GM19467 (cell line): ENCODE results near the gene HEATR5A.
"Not testable (repeated sequence)": the region's sequence is repeated elsewhere in the genome, so short reads cannot be mapped to it uniquely, and the experiment has no call there.

ENCODE experiments used
- ATAC-seq: cut with Tn5 transposase; IDR thresholded peaks from one replicate; pipeline ENCODE4 v1.9.1; 2021; ENCODE audit warnings: mild to moderate bottlenecking, moderate library complexity; ENCODE audit not compliant: unreplicated experiment

Gene HEATR5A

DNA sequence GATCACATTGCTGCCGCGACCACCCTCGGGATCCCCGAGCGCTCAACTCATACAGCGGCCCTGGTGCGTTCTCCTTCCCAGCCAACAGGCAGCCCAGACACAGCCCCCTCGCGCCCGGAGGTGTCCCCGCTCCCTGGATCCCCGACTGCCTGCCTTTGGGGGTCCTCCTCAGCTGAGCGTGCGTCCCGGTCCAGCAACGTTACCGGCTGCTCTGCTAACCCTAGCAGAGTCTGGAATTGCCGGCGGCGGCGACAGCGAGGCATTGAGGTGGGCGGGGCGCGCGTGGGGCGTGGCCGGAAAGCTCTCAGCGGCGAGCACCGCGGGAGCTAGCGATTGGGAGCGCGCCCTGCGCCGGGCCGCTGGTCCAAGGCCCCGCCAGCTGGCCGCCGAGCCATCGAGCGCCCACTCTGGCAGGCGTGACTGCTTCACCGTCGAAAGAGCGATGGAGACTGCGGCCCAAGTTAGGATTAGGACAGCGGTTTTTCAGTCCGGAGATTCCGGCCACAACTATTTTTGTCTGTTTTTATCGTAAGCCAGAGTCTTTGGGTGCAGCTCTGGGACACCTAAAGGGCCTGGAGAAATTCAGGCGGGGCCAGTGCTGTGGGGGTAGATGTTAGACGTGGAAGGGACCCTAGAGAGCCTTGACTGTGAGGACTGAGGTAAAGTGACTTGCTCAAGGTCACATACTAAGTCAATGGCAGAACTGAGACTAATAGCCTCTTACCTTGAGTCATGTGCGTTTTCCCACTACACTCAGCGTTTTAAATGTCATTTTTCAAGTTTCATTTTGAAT lies at the start of gene HEATR5A:
Gene HEATR5A, minus strand, starts transcription at position 232 of the 793 bp plus-strand sequence. CDS start 17,575 bp downstream, outside the sequence.
- ATAC-seq: peak; percentile 98

DNA sequence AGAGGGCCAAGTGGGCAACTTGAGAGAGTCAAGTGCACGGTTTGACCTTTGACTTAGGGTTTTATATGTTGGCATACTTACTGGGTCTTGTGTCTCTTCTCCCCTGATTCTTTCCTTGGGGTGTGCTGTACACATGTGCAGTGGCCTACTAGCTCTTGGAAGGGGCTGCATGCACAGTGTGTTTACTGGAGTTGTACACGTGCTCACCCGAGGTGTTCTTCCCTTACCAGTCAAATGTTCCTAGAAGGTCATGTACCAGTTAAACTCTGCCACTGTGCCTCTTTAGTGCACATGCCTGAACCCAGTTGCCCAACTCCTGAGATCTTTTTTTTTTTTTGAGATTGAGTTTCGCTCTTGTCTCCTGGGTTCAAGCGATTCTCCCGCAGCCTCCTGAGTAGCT lies 46.2 kb upstream of the HEATR5A start:
- no peak for ATAC-seq

DNA sequence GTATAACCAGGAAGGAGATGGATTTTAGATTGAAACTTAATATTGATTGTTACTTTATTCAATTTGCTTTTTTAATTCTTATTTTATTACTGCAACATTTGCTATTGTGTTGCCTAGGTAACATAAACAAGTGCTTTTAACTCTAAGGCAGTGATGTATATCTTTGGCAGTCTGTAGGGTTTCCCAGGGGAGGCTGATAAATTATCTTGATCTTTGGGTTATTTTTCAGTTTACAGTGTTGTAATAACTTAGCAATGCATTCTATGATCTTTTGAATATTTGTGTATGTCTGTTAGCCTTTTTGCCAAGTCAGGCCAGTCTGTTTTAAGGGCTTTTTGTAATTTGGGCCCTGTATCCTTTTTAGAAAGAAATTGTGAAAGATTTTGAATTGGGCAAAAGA lies 44.8 kb upstream of the HEATR5A start:
- ATAC-seq: no peak

DNA sequence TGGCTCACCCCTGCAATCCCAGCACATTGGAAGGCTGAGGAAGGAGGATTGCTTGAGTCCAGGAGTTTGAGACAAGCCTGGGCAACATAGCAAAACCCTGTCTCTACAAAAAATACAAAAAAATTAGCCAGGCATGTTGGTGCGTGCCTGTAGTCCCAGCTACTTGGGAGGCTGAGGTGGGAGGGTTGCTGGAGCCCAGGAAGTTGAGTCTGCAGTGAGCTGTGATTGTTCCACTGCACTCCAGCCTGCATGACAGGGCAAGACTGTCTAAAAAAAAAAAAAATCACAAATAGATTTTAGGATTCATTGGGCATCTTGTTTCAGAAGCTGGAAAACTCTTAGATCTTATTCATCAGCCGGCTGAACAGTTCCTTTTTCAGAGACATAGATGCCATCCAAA lies 42.1 kb upstream of the HEATR5A start:
- not testable (repeated sequence) for ATAC-seq

- ATAC-seq: no peak
Measured at GRCh38 chr14:31461545-31461944, 41.2 kb upstream of the HEATR5A start.

- peak; percentile 1 for ATAC-seq
Measured at GRCh38 chr14:31457665-31458659, 37.6 kb upstream of the HEATR5A start.

GRCh38 chr14:31456841-31457664 lies 36.7 kb upstream of the HEATR5A start, which contains the start of gene DTD2:
Gene DTD2, minus strand, starts transcription at chr14:31457506. Its CDS starts 113 bp downstream, at chr14:31457393.
- peak; percentile 97 for ATAC-seq

GRCh38 chr14:31449971-31450610 lies 29.7 kb upstream of the HEATR5A start:
- ATAC-seq: no peak

- ATAC-seq: no peak
Measured at GRCh38 chr14:31449136-31449535, 28.8 kb upstream of the HEATR5A start.

GRCh38 chr14:31445703-31446102 lies 25.4 kb upstream of the HEATR5A start:
- ATAC-seq: no peak

GRCh38 chr14:31442284-31442683 lies 21.9 kb upstream of the HEATR5A start:
- ATAC-seq: no peak

DNA sequence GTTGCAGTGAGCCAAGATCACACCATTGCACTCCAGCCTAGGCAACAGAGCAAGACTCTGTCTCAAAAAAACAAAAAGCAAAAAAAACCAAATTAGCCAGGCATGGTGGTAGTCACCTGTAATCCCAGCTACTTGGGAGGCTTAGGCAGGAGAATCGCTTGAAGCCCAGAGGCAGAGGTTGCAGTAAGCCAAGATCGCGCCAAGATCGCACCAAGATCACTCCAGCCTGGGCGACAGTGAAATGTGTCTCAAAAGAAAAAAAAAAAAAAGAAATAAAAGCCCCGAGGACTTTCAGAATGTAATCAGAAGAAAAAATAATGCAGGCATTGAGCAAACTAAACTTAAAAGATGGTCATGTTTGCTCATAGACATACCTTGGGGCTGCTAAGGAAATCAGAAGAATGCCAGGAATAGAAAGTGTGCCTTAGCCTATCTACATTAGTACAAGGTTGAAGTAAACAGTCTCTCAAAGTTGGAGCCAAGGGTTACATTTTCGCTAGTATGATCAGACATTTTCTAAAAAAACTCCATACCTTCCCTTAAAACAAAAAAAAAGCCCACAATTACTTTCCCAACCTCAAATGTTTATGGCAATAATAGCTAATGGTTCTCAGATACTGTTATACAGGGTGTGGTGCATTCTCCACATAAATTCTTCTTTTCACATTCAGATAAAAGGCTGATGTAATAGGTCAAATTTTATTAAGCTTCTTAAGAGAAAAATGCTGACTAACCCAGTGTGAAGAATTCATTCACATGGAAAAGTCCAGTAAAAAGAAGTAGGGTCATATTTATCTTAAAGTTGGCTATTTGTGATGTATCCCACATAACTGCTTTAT lies 21.1 kb upstream of the HEATR5A start:
- no peak for ATAC-seq

DNA sequence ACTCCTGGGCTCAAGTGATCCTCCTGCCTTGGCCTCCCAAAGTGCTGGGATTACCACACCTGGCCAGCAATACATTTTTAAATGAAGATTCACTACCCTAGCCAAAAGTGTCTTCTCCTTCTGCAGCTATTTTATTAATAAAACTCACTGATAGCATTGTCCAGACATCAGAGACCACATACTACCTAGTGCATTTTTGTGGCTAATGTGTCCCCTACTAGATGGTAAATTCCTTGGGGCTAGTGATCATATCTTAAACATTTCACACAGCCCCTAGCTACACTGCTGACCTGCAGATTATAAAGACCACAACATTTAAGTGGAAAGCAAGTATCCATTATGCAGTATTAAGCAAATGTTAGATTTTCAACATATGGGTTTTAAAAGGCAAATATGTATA lies 19.9 kb upstream of the HEATR5A start:
- ATAC-seq: no peak

DNA sequence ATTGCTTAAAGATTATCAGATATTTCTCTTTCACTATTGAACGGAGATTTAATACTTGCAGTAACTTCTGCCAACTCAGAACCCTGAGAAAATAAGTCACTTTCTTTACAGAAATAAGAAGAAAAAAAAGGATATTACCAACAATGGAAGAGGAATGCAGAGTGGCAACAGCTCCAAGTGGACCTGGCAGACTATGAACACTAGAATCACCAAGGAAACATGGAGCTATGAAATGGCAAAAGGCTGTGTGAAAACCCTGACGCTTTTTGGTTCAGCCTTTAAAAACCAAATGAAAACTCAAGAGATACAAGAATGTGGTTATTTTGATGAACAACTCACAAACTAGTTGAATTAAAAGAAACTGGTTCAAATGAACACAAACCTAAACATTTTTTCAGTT lies 19.2 kb upstream of the HEATR5A start:
- no peak for ATAC-seq

DNA sequence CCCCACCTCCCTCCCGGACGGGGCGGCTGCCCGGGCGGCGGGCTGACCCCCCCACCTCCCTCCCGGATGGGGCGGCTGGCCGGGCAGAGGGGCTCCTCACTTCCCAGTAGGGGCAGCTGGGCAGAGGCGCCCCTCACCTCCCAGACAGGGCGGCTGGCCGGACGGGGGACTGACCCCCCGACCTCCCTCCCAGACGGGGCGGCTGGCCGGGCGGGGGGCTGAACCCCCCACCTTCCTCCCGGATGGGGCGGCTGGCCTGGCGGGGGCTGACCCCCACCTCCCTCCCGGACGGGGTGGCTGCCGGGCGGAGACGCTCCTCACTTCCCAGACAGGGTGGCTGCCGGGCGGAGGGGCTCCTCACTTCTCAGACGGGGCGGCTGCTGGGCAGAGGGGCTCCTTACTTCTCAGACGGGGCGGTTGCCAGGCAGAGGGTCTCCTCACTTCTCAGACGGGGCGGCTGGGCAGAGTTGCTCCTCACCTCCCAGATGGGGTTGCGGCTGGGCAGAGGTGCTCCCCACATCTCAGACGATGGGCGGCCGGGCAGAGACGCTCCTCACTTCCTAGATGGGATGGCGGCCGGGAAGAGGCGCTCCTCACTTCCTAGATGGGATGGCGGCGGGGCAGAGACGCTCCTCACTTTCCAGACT lies 16.8 kb upstream of the HEATR5A start:
- not testable (repeated sequence) for ATAC-seq

- no peak for ATAC-seq
Measured at GRCh38 chr14:31435276-31435675, 14.9 kb upstream of the HEATR5A start.

GRCh38 chr14:31430634-31431264 lies 10.4 kb upstream of the HEATR5A start:
- ATAC-seq: no peak

DNA sequence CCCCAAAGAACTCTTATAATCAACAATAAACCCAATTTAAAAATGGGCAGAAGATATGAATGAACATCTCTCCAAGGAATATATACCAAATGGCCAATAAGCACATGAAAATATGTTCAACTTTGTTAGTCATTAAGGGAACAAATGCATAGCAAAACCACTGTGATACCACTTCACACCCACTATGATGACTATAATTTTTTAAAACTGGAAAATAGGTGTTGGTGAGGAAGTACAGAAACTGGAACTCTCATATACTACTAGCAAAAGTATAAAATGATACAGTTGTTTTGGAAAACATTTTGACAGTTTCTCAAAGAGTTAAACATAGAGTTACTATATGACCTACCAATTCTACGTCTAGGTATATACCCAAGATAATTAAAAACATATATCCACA lies 9.4 kb upstream of the HEATR5A start:
- no peak for ATAC-seq
